H1 (cell line): ENCODE results near the gene SLC4A1. TPM values are rescaled to one million over a fixed set of nuclear protein-coding genes. Genes with fewer than 3 reads are reported as not detected.

Source experiments
- CTCF ChIA-PET: fragments of 300-600 bp; sonication (Branson Sonifier 250); formaldehyde crosslinking; loops from one replicate; lab custom pipeline; 2021; ENCODE audit not compliant: partially characterized antibody; lab: Charles Lee
- POLR2A ChIA-PET: fragments of 300-600 bp; sonication (Branson Sonifier 250); formaldehyde crosslinking; loops from one replicate; lab custom pipeline; 2021; ENCODE audit warnings: inconsistent platforms; ENCODE audit not compliant: partially characterized antibody; lab: Charles Lee
- DNase-seq, 2 experiments: peaks; one replicate each; pipeline versions ENCODE4 v3.0.0 to v3.0.0-alpha.2; 2010 to 2022; ENCODE audit warnings: low spot score in 2 of 2, low read depth in 1 of 2, mixed read lengths in 1 of 2
- FAIRE-seq: peaks from 2 replicates; lab custom pipeline; 2011; peaks lifted over from hg19 to GRCh38; lab: Jason Lieb, UNC
- H2AFZ ChIP-seq: 2 replicates; pipeline ENCODE4 v1.8.1; 2012; ENCODE audit warnings: low read length, inconsistent platforms
- H2AK5ac ChIP-seq: 2 replicates; pipeline ENCODE4 v1.6.1; 2013; ENCODE audit warnings: low read depth, low read length
- H2BK120ac ChIP-seq: replicated peaks from 2 replicates; pipeline ENCODE3; 2013; ENCODE audit warnings: low read depth, low read length, inconsistent platforms
- H2BK12ac ChIP-seq: 2 replicates; pipeline ENCODE4 v1.6.1; 2013; ENCODE audit warnings: low read depth, low read length
- H2BK15ac ChIP-seq: 2 replicates; pipeline ENCODE4 v1.6.1; 2013; ENCODE audit warnings: low read length
- H2BK20ac ChIP-seq: 2 replicates; pipeline ENCODE4 v1.6.1; 2013; ENCODE audit warnings: low read length
- H2BK5ac ChIP-seq: 2 replicates; pipeline ENCODE4 v1.6.1; 2013; ENCODE audit warnings: low read depth, low read length
- H3K14ac ChIP-seq: 2 replicates; pipeline ENCODE4 v1.6.1; 2013; ENCODE audit warnings: inconsistent platforms; ENCODE audit not compliant: insufficient read length
- H3K18ac ChIP-seq: 2 replicates; pipeline ENCODE4 v1.6.1; 2013; ENCODE audit warnings: low read length; ENCODE audit errors: extremely low read depth
- H3K23ac ChIP-seq: 2 replicates; pipeline ENCODE4 v1.6.1; 2013; ENCODE audit warnings: inconsistent platforms; ENCODE audit not compliant: insufficient read length
- H3K23me2 ChIP-seq: 2 replicates; pipeline ENCODE4 v1.6.1; 2013; ENCODE audit warnings: low read depth, low read length
- H3K27ac ChIP-seq: 2 replicates; pipeline ENCODE4 v1.6.1; 2011; ENCODE audit warnings: low read depth, low read length, inconsistent platforms
- H3K27me3 ChIP-seq, 4 experiments: replicated peaks in 1 of 4; 1 replicate in 1 of 4; 2 replicates in 3 of 4; pipeline versions ENCODE4 v1.6.1 to v1.8.1; 2011 to 2013; ENCODE audit warnings: low read length in 3 of 4, mild to moderate bottlenecking in 3 of 4, inconsistent platforms in 2 of 4, mixed read lengths in 2 of 4, moderate library complexity in 1 of 4; ENCODE audit not compliant: control insufficient read depth in 3 of 4, insufficient read depth in 3 of 4; ENCODE audit errors: extremely low read depth in 1 of 4
- H3K36me3 ChIP-seq, 4 experiments: 2 replicates each; pipeline versions ENCODE4 v1.6.1 to v1.8.1; 2011 to 2013; ENCODE audit warnings: mild to moderate bottlenecking in 4 of 4, low read length in 3 of 4, moderate library complexity in 2 of 4, control low read depth in 1 of 4, inconsistent platforms in 1 of 4; ENCODE audit not compliant: insufficient read depth in 4 of 4, control insufficient read depth in 2 of 4
- H3K4ac ChIP-seq: replicated peaks from 2 replicates; pipeline ENCODE3; 2013; ENCODE audit warnings: low read length, low read depth, mixed read lengths, inconsistent platforms; ENCODE audit not compliant: insufficient read length
- H3K4me1 ChIP-seq, 4 experiments: replicated peaks in 1 of 4; 1 replicate in 1 of 4; 2 replicates in 3 of 4; pipeline versions ENCODE4 v1.6.1 to v1.8.1; 2011 to 2013; ENCODE audit warnings: low read length in 3 of 4, inconsistent platforms in 2 of 4, mixed read lengths in 1 of 4; ENCODE audit not compliant: insufficient read depth in 4 of 4, control insufficient read depth in 3 of 4
- H3K4me2 ChIP-seq, 2 experiments: 2 replicates each; pipeline versions ENCODE4 v1.6.1 to v1.8.1; 2011 to 2013; ENCODE audit warnings: low read depth in 2 of 2, low read length in 2 of 2, control low read depth in 1 of 2, inconsistent platforms in 1 of 2, mild to moderate bottlenecking in 1 of 2; ENCODE audit not compliant: insufficient read depth in 1 of 2
- H3K4me3 ChIP-seq, 4 experiments: fragments of 200-600, 300-600 bp in 1 of 4; sonication (generic), shearing (Covaris generic), sonication (Bioruptor Twin) in 1 of 4; 2 replicates each; pipeline versions ENCODE4 v1.5.1 to v1.8.1; 2011 to 2016; ENCODE audit warnings: low read length in 4 of 4, low read depth in 3 of 4, control low read depth in 2 of 4, inconsistent platforms in 2 of 4, mild to moderate bottlenecking in 2 of 4, mixed read lengths in 1 of 4, moderate library complexity in 1 of 4; ENCODE audit not compliant: insufficient read depth in 2 of 4; ENCODE audit errors: extremely low read depth in 1 of 4
- H3K56ac ChIP-seq: replicated peaks from 2 replicates; pipeline ENCODE3; 2013; ENCODE audit warnings: low read depth, mild to moderate bottlenecking, mixed read lengths, low read length, inconsistent platforms; ENCODE audit not compliant: insufficient read length
- H3K79me1 ChIP-seq: 2 replicates; pipeline ENCODE4 v1.6.1; 2013; ENCODE audit warnings: low read depth, low read length, control low read depth
- H3K79me2 ChIP-seq, 2 experiments: 2 replicates each; pipeline versions ENCODE4 v1.6.1 to v1.8.1; 2012 to 2013; ENCODE audit warnings: low read length in 2 of 2, mild to moderate bottlenecking in 2 of 2, inconsistent platforms in 1 of 2; ENCODE audit not compliant: insufficient read depth in 2 of 2, control insufficient read depth in 1 of 2
- H3K9ac ChIP-seq, 4 experiments: replicated peaks in 1 of 4; 1 replicate in 1 of 4; 2 replicates in 3 of 4; pipeline versions ENCODE4 v1.6.1 to v1.8.1; 2011 to 2013; ENCODE audit warnings: low read depth in 3 of 4, low read length in 3 of 4, control low read depth in 2 of 4, mild to moderate bottlenecking in 2 of 4, moderate library complexity in 2 of 4, inconsistent platforms in 1 of 4; ENCODE audit errors: extremely low read depth in 1 of 4
- H3K9me3 ChIP-seq, 2 experiments: 2 replicates each; pipeline versions ENCODE4 v1.6.1 to v1.8.1; 2012 to 2013; ENCODE audit warnings: mild to moderate bottlenecking in 2 of 2, moderate library complexity in 2 of 2, control low read depth in 1 of 2, inconsistent platforms in 1 of 2, low read depth in 1 of 2, low read length in 1 of 2, mixed read lengths in 1 of 2; ENCODE audit not compliant: insufficient read depth in 2 of 2
- H4K20me1 ChIP-seq, 2 experiments: replicated peaks in 1 of 2; 2 replicates each; pipeline versions ENCODE3 to v1.8.1; 2011 to 2013; ENCODE audit warnings: inconsistent platforms in 2 of 2, low read length in 2 of 2, mild to moderate bottlenecking in 1 of 2; ENCODE audit not compliant: insufficient read depth in 2 of 2, control insufficient read depth in 1 of 2
- H4K5ac ChIP-seq: 2 replicates; pipeline ENCODE4 v1.6.1; 2013; ENCODE audit warnings: low read length, low read depth, mixed read lengths, inconsistent platforms; ENCODE audit not compliant: insufficient read length
- H4K8ac ChIP-seq: 2 replicates; pipeline ENCODE4 v1.8.0; 2013; ENCODE audit warnings: mild to moderate bottlenecking, moderate library complexity, low read length, inconsistent platforms; ENCODE audit not compliant: insufficient read depth; ENCODE audit errors: extremely low read depth
- H4K91ac ChIP-seq: replicated peaks from 2 replicates; pipeline ENCODE3; 2013; ENCODE audit warnings: low read length, mixed read lengths, inconsistent platforms; ENCODE audit not compliant: insufficient read length
- BACH1 ChIP-seq: IDR thresholded peaks from 2 replicates; pipeline ENCODE4 v1.6.1; 2012; ENCODE audit warnings: low read length, improper control_type of control experiment
- CTCF ChIP-seq, 3 experiments: IDR thresholded peaks; 1 replicate in 2 of 3; 2 replicates in 1 of 3; pipeline versions ENCODE4 v1.5.1 to v1.6.1; 2011; ENCODE audit warnings: low read length in 3 of 3, mild to moderate bottlenecking in 3 of 3, inconsistent platforms in 2 of 3, low read depth in 1 of 3, moderate library complexity in 1 of 3; ENCODE audit not compliant: insufficient read depth in 1 of 3; ENCODE audit errors: control extremely low read depth in 1 of 3
- EGR1 ChIP-seq: IDR thresholded peaks from 2 replicates; pipeline ENCODE4 v1.6.1; 2011; ENCODE audit warnings: low read depth, low read length, borderline replicate concordance
- EZH2 ChIP-seq: fragments of 200-600 bp; sonication (generic); IDR thresholded peaks from 2 replicates; pipeline ENCODE4 v1.7.1; 2012; ENCODE audit warnings: low read depth, mild to moderate bottlenecking, moderate library complexity, low read length, inconsistent platforms; ENCODE audit not compliant: severe bottlenecking
- GTF2F1 ChIP-seq: IDR thresholded peaks from 2 replicates; pipeline ENCODE4 v1.6.1; 2012; ENCODE audit warnings: low read depth, low read length, improper control_type of control experiment, borderline replicate concordance
- KDM1A ChIP-seq: fragments of 200-600, 300-600 bp; sonication (generic); IDR thresholded peaks from 2 replicates; pipeline ENCODE4 v1.7.1; 2016; ENCODE audit warnings: mild to moderate bottlenecking, low read length, borderline replicate concordance
- KDM4A ChIP-seq: IDR thresholded peaks from one replicate; pipeline ENCODE4 v1.7.1; 2012; ENCODE audit warnings: low read depth, mild to moderate bottlenecking, moderate library complexity, low read length, inconsistent platforms; ENCODE audit not compliant: severe bottlenecking
- KDM5A ChIP-seq: fragments of 200-600 bp; IDR thresholded peaks from 2 replicates; pipeline ENCODE4 v1.7.1; 2012; ENCODE audit warnings: mild to moderate bottlenecking, low read length, inconsistent platforms, mixed read lengths
- NANOG ChIP-seq: IDR thresholded peaks from 2 replicates; pipeline ENCODE4 v1.6.1; 2011; ENCODE audit warnings: low read length, low read depth, mild to moderate bottlenecking, inconsistent platforms; ENCODE audit not compliant: insufficient read depth, poor library complexity, severe bottlenecking
- POLR2AphosphoS5 ChIP-seq: IDR thresholded peaks from 2 replicates; pipeline ENCODE4 v1.6.1; 2011; ENCODE audit warnings: low read depth, low read length
- SP1 ChIP-seq: IDR thresholded peaks from 2 replicates; pipeline ENCODE4 v1.6.1; 2011; ENCODE audit warnings: low read depth, low read length
- WGBS, 2 experiments: shearing (Covaris generic) in 1 of 2; methylation state at CpG; one replicate each; pipeline versions ENCODE4 v1.1.6 to v1.1.7; 2013 to 2015; ENCODE audit warnings: low lambda C conversion rate in 2 of 2, mixed read lengths in 2 of 2, inconsistent platforms in 1 of 2, low coverage in 1 of 2, missing lambda C conversion rate in 1 of 2; ENCODE audit not compliant: insufficient replicate concordance in 2 of 2, insufficient coverage in 1 of 2, insufficient read length in 1 of 2; ENCODE audit errors: extremely low coverage in 1 of 2, missing lambda C conversion rate in 1 of 2; 5-methylcytosine and 5-hydroxymethylcytosine counted together
- polyA plus RNA-seq, 7 experiments: library from polyadenylated mRNA; depleted of rRNA in 3 of 7; stranded (reverse) in 5 of 7; unstranded in 2 of 7; fragments of >200 nt in 5 of 7; fragments of 200-250 nt in 2 of 7; gene quantifications; 1 replicate in 5 of 7; 2 replicates in 1 of 7; 4 replicates in 1 of 7; pipeline versions ENCODE4 v1.2.1 to v1.2.3, GENCODE V29; 2011 to 2013; ENCODE audit warnings: missing spikeins in 2 of 7, mixed read lengths in 2 of 7
- total RNA-seq: library from RNA; stranded (reverse); fragmentation: NEBNext Ultra II Directional; extraction: Animal tissue kit (Norgen Biotek cat#: 25700); gene quantifications from 2 replicates; pipeline ENCODE4 v1.2.1, GENCODE V29; 2021

The SLC4A1 gene
- total and polyA plus RNA-seq, 2 of the 8 experiments (the other 6 are each of a cell fraction or from before 2014, with no cell fraction given): 0.08 TPM; not detected in 1

- Histone ChIP-seq H3K4ac (no peak overlapping the region), H2BK12ac (no peak overlapping the region), H3K27ac (no peak overlapping the region), H2AFZ (no peak overlapping the region), H2AK5ac (no peak overlapping the region), H3K9ac (no peak overlapping the region), H4K5ac (no peak overlapping the region), H2BK15ac (no peak overlapping the region), H3K79me1 (no peaks in the 10 kb centered on the region; the same call in 1 of the 2 replicates), H3K9me3 (no peaks in the 10 kb centered on the region), H2BK5ac (no peak overlapping the region), H3K23ac (no peak overlapping the region), H3K4me2 (no peak overlapping the region), H2BK120ac (no peak overlapping the region), H3K18ac (no peak overlapping the region), H3K23me2 (no peaks in the 10 kb centered on the region), H3K79me2 (no peaks in the 10 kb centered on the region), H3K4me3 (no peak overlapping the region), H3K36me3 (peaks cover 24 to 50% (median 34%) of the 10 kb centered on the region in 4 experiments), H4K91ac (no peak overlapping the region), H4K8ac (no peak overlapping the region), H4K20me1 (peaks cover 0 to 5% of the 10 kb centered on the region in 2 experiments), H2BK20ac (no peak overlapping the region), H3K14ac (no peak overlapping the region), H3K56ac (no peak overlapping the region), H3K4me1 (peaks cover 3 to 16% (median 5%) of the 10 kb centered on the region in 4 experiments; a peak in 6 of 7 replicates), H3K27me3 (no peaks in the 10 kb centered on the region)
- FAIRE-seq (no peak), DNase-seq (no peak)
- WGBS, 2 experiments: 86% methylated on average over 5 of the region's 5 CpGs; no CpG with 5 or more reads in 1 of the 2 experiments
- CTCF ChIA-PET: interaction anchor here (0.7 to 12.7 kb wide), 7 partner anchors 9 to 144 kb away, joined by 3 to 158 read pairs (median 3); partner anchors contain the start of gene GRN
- POLR2A ChIA-PET: interaction anchor here (1.6 to 10.4 kb wide), 3 partner anchors 9 to 110 kb away, joined by 4 to 135 read pairs (median 9); partner anchors contain the start of gene SLC25A39
- no peak for TF ChIP-seq EZH2
- no peak for TF ChIP-seq GTF2F1
- no peak for TF ChIP-seq KDM5A
- TF ChIP-seq KDM4A: no peak
- no peak for TF ChIP-seq CTCF (IDR thresholded peaks at IDR 0.05; ENCODE audit: control extremely low read depth in 1 of 3, insufficient read depth in 1 of 3, low read depth in 1 of 3, low read length in 3 of 3)
- TF ChIP-seq SP1: no peak
- no peak for TF ChIP-seq POLR2AphosphoS5
- no peak for TF ChIP-seq EGR1
- no peak for TF ChIP-seq KDM1A
- no peak for TF ChIP-seq BACH1
- no peak for TF ChIP-seq NANOG
Measured at GRCh38 chr17:44207743-44208142, 60.2 kb downstream of the SLC4A1 start.
